Right lobe of liver (tissue), 6 donors: Measurements from ENCODE around the gene CST6. TPM values are rescaled to one million over a fixed set of nuclear protein-coding genes. Genes with fewer than 3 reads are reported as not detected.
"Not testable (repeated sequence)": the region's sequence is repeated elsewhere in the genome, so short reads cannot be mapped to it uniquely, and the experiment has no call there.

Experiments
- ATAC-seq, 4 donors: fragments of 200-7000 bp; cut with Tn5 transposase; one replicate each; pipeline ENCODE4 v1.9.1; 2020; ENCODE audit warnings: mild to moderate bottlenecking in 4 of 4, moderate library complexity in 4 of 4
- DNase-seq, 3 donors: peaks; one replicate each; pipeline ENCODE4 v3.0.0-alpha.2; 2020
- H3K27ac ChIP-seq, 3 donors: fragments of 200-600 bp; one replicate each; pipeline ENCODE4 v1.8.0; 2022
- H3K27me3 ChIP-seq, 2 donors: fragments of 200-600 bp; one replicate each; pipeline ENCODE4 v1.8.0; 2022
- H3K36me3 ChIP-seq, 4 donors: fragments of 200-600 bp; sonication (generic) in 1 of 4; one replicate each; pipeline versions ENCODE4 v1.5.1 to v1.8.0; 2017 to 2022; ENCODE audit warnings: control low read depth in 1 of 4
- H3K4me1 ChIP-seq, 4 donors: fragments of 200-600 bp; sonication (generic) in 1 of 4; one replicate each; pipeline versions ENCODE4 v1.5.1 to v1.8.0; 2017 to 2022; ENCODE audit warnings: control low read depth in 1 of 4
- H3K4me3 ChIP-seq, 3 donors: fragments of 200-600 bp; one replicate each; pipeline ENCODE4 v1.8.0; 2022
- H3K9me3 ChIP-seq, 4 donors: fragments of 200-600 bp; sonication (generic) in 1 of 4; one replicate each; pipeline versions ENCODE4 v1.5.1 to v1.8.0; 2017 to 2022; ENCODE audit warnings: control low read depth in 1 of 4
- POLR2A ChIP-seq: fragments of 450-650 bp; IDR thresholded peaks from one replicate; pipeline ENCODE4 v1.6.1; 2017; ENCODE audit warnings: antibody characterized with exemption, mild to moderate bottlenecking
- WGBS: methylation state at CpG from one replicate; pipeline ENCODE4 v1.1.6; 2018; ENCODE audit warnings: low coverage, low lambda C conversion rate; ENCODE audit not compliant: insufficient coverage; ENCODE audit errors: missing lambda C conversion rate; 5-methylcytosine and 5-hydroxymethylcytosine counted together
- intact Hi-C, 2 donors: fragments of 100-400 bp; cut with DNase I; formaldehyde crosslinking; loops; one replicate each; pipeline versions ENCODE4 v1.11.2 to v1.14.1; 2022
- total RNA-seq, 6 experiments: library from RNA; depleted of rRNA in 2 of 6; stranded (reverse); fragments of >200 nt in 2 of 6; fragmentation: NEBNext Ultra II Directional in 3 of 6; extraction: Animal tissue kit (Norgen Biotek cat#: 25700) in 3 of 6; gene quantifications; one replicate each; pipeline versions ENCODE4 v1.1.0 to v1.2.4, GENCODE V29; 2016 to 2023
- TF ChIP-seq, protein P1 (sequence below), 4 donors: fragments of 200-600 bp in 3 of 4; fragments of 450-650 bp in 1 of 4; IDR thresholded peaks; one replicate each; pipeline versions ENCODE4 v1.5.1 to v1.8.0; 2016 to 2022; ENCODE audit warnings: antibody characterized with exemption in 4 of 4, mild to moderate bottlenecking in 2 of 4
- donor health status: DM: no; HTN: yes; CAD: no.
- donor health status: DM: no; HTN: no; CAD: no.
- donor health status: DM: no; HTN: no; CAD: no.
- donor health status: DM: no; HTN: yes; CAD: no.
- donor health status: DM: no; HTN: yes; CAD: no.

The CST6 gene
- total RNA-seq, 6 experiments from 2014 or later: not detected

DNA sequence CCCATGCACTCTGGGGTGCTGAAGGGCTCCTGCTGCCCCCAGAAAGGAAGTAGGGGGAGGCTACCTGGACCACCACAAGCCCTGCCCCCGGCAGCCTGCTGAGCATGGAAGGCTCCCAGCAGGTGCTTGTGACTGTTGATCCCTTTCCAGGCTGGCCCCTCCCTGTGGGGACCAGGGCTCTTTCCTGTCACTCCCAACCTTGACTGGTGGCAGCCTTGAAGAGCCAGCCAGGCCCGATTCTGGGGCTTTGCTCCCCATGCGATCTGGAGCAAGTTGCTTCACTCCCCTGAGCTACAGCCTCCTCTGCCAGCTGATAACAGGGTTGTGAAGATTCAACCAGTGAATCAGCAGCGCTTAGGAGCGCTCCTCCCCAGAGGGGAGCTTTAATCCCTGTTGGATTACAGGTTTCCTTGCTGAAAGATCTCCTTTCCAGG lies 4.6 kb upstream of the CST6 start:
- DNase-seq: no peak

DNA sequence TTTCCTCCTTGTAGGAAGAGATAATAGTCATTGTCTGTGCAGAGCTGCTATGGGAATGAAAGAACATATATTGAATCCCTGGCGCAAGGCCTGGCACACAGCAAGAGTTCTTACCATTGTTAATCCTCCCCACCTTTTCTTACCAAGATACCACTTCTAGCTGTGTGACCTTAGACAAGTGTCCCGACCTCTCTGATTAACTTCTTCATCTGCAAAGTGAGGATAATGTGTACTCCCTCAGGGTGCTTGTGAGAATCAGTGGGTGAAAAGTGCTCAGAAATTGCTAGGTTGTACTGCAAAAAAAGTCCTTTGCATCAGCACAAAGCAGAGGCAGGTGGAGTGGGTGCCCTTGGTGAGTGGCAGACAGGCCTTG lies 3.7 kb upstream of the CST6 start:
- no peaks in the 10 kb centered on the region for H3K9me3 ChIP-seq
- no peak for ATAC-seq
- TF ChIP-seq, protein P1, sequence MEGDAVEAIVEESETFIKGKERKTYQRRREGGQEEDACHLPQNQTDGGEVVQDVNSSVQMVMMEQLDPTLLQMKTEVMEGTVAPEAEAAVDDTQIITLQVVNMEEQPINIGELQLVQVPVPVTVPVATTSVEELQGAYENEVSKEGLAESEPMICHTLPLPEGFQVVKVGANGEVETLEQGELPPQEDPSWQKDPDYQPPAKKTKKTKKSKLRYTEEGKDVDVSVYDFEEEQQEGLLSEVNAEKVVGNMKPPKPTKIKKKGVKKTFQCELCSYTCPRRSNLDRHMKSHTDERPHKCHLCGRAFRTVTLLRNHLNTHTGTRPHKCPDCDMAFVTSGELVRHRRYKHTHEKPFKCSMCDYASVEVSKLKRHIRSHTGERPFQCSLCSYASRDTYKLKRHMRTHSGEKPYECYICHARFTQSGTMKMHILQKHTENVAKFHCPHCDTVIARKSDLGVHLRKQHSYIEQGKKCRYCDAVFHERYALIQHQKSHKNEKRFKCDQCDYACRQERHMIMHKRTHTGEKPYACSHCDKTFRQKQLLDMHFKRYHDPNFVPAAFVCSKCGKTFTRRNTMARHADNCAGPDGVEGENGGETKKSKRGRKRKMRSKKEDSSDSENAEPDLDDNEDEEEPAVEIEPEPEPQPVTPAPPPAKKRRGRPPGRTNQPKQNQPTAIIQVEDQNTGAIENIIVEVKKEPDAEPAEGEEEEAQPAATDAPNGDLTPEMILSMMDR (IDR thresholded peaks at IDR 0.05): no peak
- TF ChIP-seq POLR2A: no peak
- no peak overlapping the region for H3K27ac ChIP-seq
- no peak for DNase-seq
- H3K4me1 ChIP-seq: peaks cover 0 to 3% (median 0%) of the 10 kb centered on the region in 4 donors
- H3K36me3 ChIP-seq: peaks cover 0 to 11% (median 2%) of the 10 kb centered on the region in 4 donors
- peaks cover 0 to 11% of the 10 kb centered on the region in 2 donors for H3K27me3 ChIP-seq
- intact Hi-C loops: no loop called here
- no peak overlapping the region for H3K4me3 ChIP-seq
- WGBS: 67% methylated on average over 2 of the region's 2 CpGs

More for the DNA sequence above, 4.6 kb upstream of the CST6 start:
- H3K4me3 ChIP-seq: no peak overlapping the region
- peaks cover 0 to 5% (median 0%) of the 10 kb centered on the region in 4 donors for H3K4me1 ChIP-seq
- H3K27me3 ChIP-seq: peaks cover 0 to 9% of the 10 kb centered on the region in 2 donors
- TF ChIP-seq, protein P1 (IDR thresholded peaks at IDR 0.05): no peak
- no peak for TF ChIP-seq POLR2A
- intact Hi-C loops: no loop called here
- H3K9me3 ChIP-seq: no peaks in the 10 kb centered on the region
- H3K27ac ChIP-seq: no peak overlapping the region
- ATAC-seq: no peak
- 100% methylated on average over 1 of the region's 5 CpGs for WGBS
- H3K36me3 ChIP-seq: peaks cover 0 to 11% (median 2%) of the 10 kb centered on the region in 4 donors

DNA sequence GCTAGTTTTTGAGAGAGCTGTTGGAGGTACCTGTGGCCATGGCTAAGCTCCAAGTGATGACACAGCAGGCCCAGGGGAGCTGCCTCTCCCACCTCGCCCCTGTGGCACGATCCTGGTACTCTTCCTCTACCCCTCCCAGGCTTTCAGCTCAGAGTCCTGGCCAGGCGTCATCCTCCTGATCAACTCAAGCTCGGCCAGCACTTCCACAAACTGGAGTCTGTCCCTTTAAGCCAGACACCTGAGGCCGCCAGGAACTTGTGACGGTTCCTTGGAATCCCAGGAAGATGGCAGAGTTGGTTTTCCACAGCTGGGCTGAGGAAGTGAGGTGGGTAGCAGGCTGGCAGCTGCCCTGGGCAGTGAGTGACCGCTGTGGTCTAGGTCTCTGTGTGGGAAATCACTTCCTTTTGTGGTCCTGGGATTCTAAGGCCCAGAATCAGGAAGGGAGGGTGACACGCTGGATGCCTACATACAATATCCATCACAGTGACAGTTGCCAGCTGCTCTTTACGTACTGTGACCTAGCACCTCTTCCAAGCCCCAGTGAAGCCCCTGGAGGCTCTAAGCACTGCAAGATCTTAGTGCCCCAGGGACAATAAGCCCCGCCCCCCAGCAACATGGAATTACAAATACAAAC lies 3.2 kb upstream of the CST6 start:
- H3K27me3 ChIP-seq: peaks cover 0 to 11% of the 10 kb centered on the region in 2 donors
- no peak overlapping the region for H3K27ac ChIP-seq
- no peak for TF ChIP-seq POLR2A
- no peaks in the 10 kb centered on the region for H3K9me3 ChIP-seq
- DNase-seq (no peak), ATAC-seq (no peak)
- 50% methylated on average over 1 of the region's 10 CpGs for WGBS
- H3K4me3 ChIP-seq: no peak overlapping the region
- H3K36me3 ChIP-seq: peaks cover 0 to 11% (median 2%) of the 10 kb centered on the region in 4 donors
- no peaks in the 10 kb centered on the region for H3K4me1 ChIP-seq
- intact Hi-C loops: no loop called here

DNA sequence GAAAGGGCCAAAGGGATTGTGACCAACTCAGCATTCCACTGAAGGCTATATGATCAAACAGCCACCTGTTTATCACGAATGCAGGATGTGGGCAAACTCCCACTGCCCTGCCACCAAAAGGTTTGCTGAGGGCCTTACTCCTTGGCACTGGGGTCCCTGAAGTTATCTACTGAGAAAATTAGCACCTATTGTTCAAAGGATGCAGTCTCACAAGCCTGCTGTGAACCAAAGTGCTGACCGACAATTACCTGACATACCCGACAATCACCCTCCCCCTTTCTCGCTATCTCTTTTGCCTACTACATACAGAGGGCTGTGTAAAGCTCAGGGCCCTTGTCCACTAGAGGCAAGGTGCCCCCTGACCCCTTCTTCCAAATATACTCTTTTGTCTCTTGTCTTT lies 1.8 kb upstream of the CST6 start:
- H3K36me3 ChIP-seq, ATAC-seq, H3K27ac ChIP-seq, H3K4me3 ChIP-seq, H3K9me3 ChIP-seq, H3K4me1 ChIP-seq, DNase-seq, intact Hi-C loops: not testable (repeated sequence)
- 76% methylated on average over 4 of the region's 4 CpGs for WGBS
- peaks cover 0 to 11% of the 10 kb centered on the region in 2 donors for H3K27me3 ChIP-seq

DNA sequence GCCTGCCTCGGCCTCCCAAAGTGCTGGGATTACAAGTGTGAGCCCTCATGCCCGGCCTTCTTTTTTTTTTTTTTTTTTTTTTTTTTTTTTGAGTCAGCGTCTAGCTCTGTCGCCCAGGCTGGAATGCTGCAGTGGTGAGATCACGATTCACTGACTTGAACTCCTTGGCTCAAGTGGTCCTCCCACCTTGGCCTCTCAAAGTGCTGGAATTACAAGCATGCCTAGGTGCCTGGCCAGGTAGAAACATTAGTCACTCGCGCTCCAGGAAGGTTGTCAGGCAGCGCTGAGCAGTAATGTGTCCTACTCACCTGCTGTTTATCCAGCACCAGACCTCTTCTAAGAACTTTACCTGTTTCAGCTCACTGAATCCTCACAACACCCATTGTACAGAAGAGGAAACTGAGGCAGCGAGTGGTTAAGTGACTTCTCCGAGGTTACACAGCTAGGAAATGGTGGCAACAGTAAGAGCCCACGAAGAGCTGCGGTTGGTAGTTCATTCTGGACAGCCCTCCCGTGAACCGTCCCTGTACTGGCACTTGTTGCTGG lies 496 bp upstream of the CST6 start:
- WGBS: 45% methylated on average over 8 of the region's 14 CpGs
- peaks cover 0 to 11% of the 10 kb centered on the region in 2 donors for H3K27me3 ChIP-seq
- no peak for DNase-seq
- no peaks in the 10 kb centered on the region for H3K36me3 ChIP-seq
- no peaks in the 10 kb centered on the region for H3K9me3 ChIP-seq
- intact Hi-C loops: no loop called here
- no peaks in the 10 kb centered on the region for H3K4me1 ChIP-seq
- ATAC-seq: no peak
- no peak overlapping the region for H3K27ac ChIP-seq
- TF ChIP-seq POLR2A: no peak
- TF ChIP-seq, protein P1 (IDR thresholded peaks at IDR 0.05): no peak
- H3K4me3 ChIP-seq: no peak overlapping the region
